Mammary epithelial cell (primary cell): ENCODE data around the gene OR1K1.

Experiments
- CTCF ChIP-seq, 2 donors: IDR thresholded peaks in 1 of 2; conservative IDR thresholded peaks in 1 of 2; 2 replicates each; pipeline ENCODE4 v1.5.1; 2011 to 2012; ENCODE audit warnings: inconsistent platforms in 2 of 2, low read length in 2 of 2, mild to moderate bottlenecking in 2 of 2, control low read depth in 1 of 2, low read depth in 1 of 2; ENCODE audit not compliant: insufficient read depth in 1 of 2; ENCODE audit errors: extremely low read depth in 1 of 2
- EZH2 ChIP-seq: IDR thresholded peaks from 2 replicates; pipeline ENCODE4 v1.6.1; 2012; ENCODE audit warnings: low read length, inconsistent platforms, borderline replicate concordance

- TF ChIP-seq CTCF (conservative IDR thresholded peaks at IDR 0.05 in 1 of 2, IDR thresholded peaks at IDR 0.05 in 1 of 2; ENCODE audit: extremely low read depth in 1 of 2, insufficient read depth in 1 of 2, low read depth in 1 of 2, low read length in 2 of 2) = no peak
- no peak for TF ChIP-seq EZH2
Observed at GRCh38 chr9:122816163-122816867, 16.4 kb downstream of the OR1K1 start.
